ENCODE measurements around the gene CLDN11. TPM values are rescaled to one million over a fixed set of nuclear protein-coding genes. Genes with fewer than 3 reads are reported as not detected.

The CLDN11 gene
- polyA plus RNA-seq, 1 experiment, result 5.6 TPM

DNA sequence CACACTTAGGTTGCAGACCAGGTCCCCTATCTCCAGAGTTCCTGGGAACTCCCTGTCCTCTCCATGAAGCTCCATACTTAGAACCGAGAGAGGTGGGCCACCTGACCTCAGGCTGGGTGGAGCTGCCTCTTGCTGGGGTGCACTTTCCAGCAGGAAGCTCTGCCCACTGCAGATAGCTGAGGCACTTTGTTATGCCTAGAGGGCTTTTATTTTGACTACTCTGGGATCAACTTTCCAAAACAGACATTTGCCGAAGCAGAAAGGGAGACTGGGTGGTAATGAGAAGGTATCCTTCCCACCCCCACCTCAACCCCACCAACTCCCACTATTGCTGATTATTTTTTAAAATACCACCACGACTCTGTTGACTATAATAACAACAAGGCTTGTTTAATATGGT is 54.7 kb downstream of the CLDN11 start:
- no peak for DNase-seq (ENCODE audit: low read depth)
- POLR2A ChIA-PET, result no interaction called here
- TF ChIP-seq, protein P1, sequence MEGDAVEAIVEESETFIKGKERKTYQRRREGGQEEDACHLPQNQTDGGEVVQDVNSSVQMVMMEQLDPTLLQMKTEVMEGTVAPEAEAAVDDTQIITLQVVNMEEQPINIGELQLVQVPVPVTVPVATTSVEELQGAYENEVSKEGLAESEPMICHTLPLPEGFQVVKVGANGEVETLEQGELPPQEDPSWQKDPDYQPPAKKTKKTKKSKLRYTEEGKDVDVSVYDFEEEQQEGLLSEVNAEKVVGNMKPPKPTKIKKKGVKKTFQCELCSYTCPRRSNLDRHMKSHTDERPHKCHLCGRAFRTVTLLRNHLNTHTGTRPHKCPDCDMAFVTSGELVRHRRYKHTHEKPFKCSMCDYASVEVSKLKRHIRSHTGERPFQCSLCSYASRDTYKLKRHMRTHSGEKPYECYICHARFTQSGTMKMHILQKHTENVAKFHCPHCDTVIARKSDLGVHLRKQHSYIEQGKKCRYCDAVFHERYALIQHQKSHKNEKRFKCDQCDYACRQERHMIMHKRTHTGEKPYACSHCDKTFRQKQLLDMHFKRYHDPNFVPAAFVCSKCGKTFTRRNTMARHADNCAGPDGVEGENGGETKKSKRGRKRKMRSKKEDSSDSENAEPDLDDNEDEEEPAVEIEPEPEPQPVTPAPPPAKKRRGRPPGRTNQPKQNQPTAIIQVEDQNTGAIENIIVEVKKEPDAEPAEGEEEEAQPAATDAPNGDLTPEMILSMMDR (IDR thresholded peaks at IDR 0.05; ENCODE audit: insufficient read depth, low read depth, low read length), result no peak
- Histone ChIP-seq H3K36me3 (ENCODE audit: control insufficient read depth, insufficient read depth, low read length) (no peaks in the 10 kb centered on the region), H3K4me3 (ENCODE audit: low read depth, low read length) (no peak overlapping the region), H3K27me3 (ENCODE audit: control insufficient read depth, insufficient read depth, low read length) (no peaks in the 10 kb centered on the region)
- CTCF ChIA-PET, result interaction anchor here (1.4 kb wide), 1 partner anchor 339 kb away, joined by 3 read pairs; no protein-coding TSS in a partner anchor

DNA sequence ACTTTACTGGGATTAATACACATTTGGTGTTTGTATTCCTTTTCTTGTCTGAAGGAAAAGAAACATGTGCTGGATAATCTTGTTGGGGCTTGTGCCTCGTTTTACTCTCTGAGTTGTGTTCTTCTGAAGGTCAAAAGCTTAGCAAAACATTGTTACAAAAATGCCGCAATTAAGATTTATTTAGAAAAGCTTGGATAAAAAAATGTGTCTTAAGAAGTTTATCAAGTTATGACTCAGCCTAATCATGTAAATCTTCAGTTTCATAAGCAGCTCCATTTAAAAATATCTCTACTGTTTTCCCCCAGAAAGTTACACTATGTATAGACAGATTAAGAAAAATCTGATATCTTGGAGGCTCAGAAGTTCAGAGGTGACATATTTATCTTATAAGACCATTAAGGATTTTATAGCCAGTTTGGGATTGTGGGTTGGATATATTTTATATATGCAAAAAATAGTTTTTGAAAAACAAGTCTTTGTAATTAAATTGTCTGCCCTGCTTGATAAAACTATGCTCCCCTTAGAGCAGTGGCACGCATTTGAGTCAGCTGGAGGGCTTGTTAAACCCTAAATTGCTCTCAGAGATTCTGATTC is 56.5 kb downstream of the CLDN11 start:
- TF ChIP-seq, protein P1 (IDR thresholded peaks at IDR 0.05; ENCODE audit: insufficient read depth, low read depth, low read length), result no peak
- Histone ChIP-seq H3K27me3 (ENCODE audit: control insufficient read depth, insufficient read depth, low read length) (no peaks in the 10 kb centered on the region), H3K36me3 (ENCODE audit: control insufficient read depth, insufficient read depth, low read length) (no peaks in the 10 kb centered on the region), H3K4me3 (ENCODE audit: low read depth, low read length) (no peak overlapping the region)
- POLR2A ChIA-PET, result interaction anchor here (0.8 kb wide), 1 partner anchor 328 kb away, joined by 5 read pairs; no protein-coding TSS in a partner anchor
- DNase-seq (ENCODE audit: low read depth), result no peak
- CTCF ChIA-PET, result interaction anchor here (1.3 to 1.8 kb wide), 2 partner anchors 12 to 13 kb away, joined by 4 read pairs; no protein-coding TSS in a partner anchor

DNA sequence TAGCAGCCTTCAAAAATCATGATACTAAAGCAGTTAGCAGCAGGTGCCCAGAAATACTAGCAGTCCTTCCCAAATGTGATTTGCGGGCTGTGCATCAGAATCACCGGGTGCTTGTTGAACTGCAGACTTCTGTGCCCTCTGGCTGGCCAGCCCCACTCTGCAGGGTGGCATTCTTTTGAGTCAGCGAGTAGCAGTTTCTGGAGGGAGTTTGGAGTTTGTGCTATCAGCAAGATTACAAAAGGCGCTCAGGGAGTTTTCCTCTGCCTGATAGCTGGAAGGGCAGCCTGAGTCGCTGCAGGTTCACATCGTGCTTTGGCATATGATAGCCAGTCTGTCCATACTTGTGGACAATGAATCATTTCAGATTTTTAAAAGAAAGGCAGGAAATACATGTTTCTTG is 57.6 kb downstream of the CLDN11 start:
- TF ChIP-seq, protein P1 (IDR thresholded peaks at IDR 0.05; ENCODE audit: insufficient read depth, low read depth, low read length), result no peak
- ChIA-PET POLR2A (no interaction called here), CTCF (interaction anchor here (1.0 to 1.3 kb wide), 3 partner anchors 11 to 333 kb away, joined by 3 to 4 read pairs (median 4); no protein-coding TSS in a partner anchor)
- H3K4me3 ChIP-seq (ENCODE audit: low read depth, low read length), result no peak overlapping the region
- H3K27me3 ChIP-seq (ENCODE audit: control insufficient read depth, insufficient read depth, low read length), result no peaks in the 10 kb centered on the region
- DNase-seq (ENCODE audit: low read depth), result no peak
- no peaks in the 10 kb centered on the region for H3K36me3 ChIP-seq (ENCODE audit: control insufficient read depth, insufficient read depth, low read length)

DNA sequence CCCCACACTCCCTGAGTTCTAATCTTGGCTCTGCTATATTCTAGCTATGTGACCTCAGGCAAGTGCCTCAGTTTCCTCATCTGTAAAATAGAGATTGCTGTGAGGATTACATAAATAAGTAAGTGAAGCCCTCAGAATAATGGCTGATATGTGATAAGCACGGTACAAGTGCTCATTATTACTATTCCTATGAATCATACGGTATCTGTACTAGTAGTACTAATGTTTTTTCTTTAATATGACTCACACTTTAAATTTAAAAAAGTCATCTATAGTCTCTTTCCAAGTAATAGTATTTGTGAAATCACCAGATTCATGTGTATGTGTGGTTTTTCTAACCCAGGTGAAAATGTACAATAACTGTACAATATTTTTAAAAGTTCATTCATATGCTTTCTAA is 58.7 kb downstream of the CLDN11 start:
- TF ChIP-seq, protein P1 (IDR thresholded peaks at IDR 0.05; ENCODE audit: insufficient read depth, low read depth, low read length), result no peak
- no peak for DNase-seq (ENCODE audit: low read depth)

DNA sequence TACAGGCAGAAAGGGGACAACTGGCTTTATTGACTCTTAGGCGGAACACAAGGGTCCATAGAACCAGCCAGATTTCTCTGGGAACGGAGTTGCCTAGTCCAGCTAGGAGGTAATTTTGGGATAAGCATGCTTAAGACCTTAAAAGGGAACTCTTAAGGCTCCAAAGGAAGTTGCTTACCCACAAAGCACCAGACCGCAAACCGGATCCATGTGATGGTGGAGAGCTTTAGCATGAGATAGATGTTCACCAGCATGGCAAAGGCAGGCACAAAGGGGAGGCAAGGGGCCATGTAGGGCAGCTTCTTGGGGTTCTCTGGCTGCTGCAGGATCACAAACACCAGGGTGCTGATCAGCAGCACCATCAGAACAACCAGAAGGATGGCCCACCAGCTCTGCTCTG is 61.4 kb downstream of the CLDN11 start:
- Histone ChIP-seq H3K4me3 (ENCODE audit: low read depth, low read length) (no peak overlapping the region), H3K27me3 (ENCODE audit: control insufficient read depth, insufficient read depth, low read length) (no peaks in the 10 kb centered on the region), H3K36me3 (ENCODE audit: control insufficient read depth, insufficient read depth, low read length) (no peaks in the 10 kb centered on the region; the same call in 1 of the 2 replicates)
- ChIA-PET POLR2A (no interaction called here), CTCF (interaction anchor here (1.3 kb wide), 1 partner anchor 66 kb away, joined by 4 read pairs; no protein-coding TSS in a partner anchor)
- TF ChIP-seq, protein P1 (IDR thresholded peaks at IDR 0.05; ENCODE audit: insufficient read depth, low read depth, low read length), result no peak
- DNase-seq (ENCODE audit: low read depth), result no peak

More for the DNA sequence above, 58.7 kb downstream of the CLDN11 start:
- H3K4me3 ChIP-seq (ENCODE audit: low read depth, low read length), result no peak overlapping the region
- no peaks in the 10 kb centered on the region for H3K27me3 ChIP-seq (ENCODE audit: control insufficient read depth, insufficient read depth, low read length)
- no peaks in the 10 kb centered on the region; the same call in 1 of the 2 replicates for H3K36me3 ChIP-seq (ENCODE audit: control insufficient read depth, insufficient read depth, low read length)
- ChIA-PET CTCF (interaction anchor here (1.2 to 1.3 kb wide), 2 partner anchors 23 to 332 kb away, joined by 3 read pairs; no protein-coding TSS in a partner anchor), POLR2A (no interaction called here)

All from BJ (cell line).